HG03139 (cell line): ENCODE data around the gene CWF19L1.

ENCODE experiments used
- ATAC-seq: cut with Tn5 transposase; IDR thresholded peaks from one replicate; pipeline ENCODE4 v1.9.1; 2021; ENCODE audit not compliant: unreplicated experiment

CWF19L1 gene

GRCh38 chr10:100182908-100183307 lies 84.5 kb downstream of the CWF19L1 start:
- ATAC-seq = no peak
